LoVo (cell line): ENCODE measurements around the gene ZNF783.
"Not testable (repeated sequence)": the region's sequence is repeated elsewhere in the genome, so short reads cannot be mapped to it uniquely, and the experiment has no call there.

Experiments used
- DNase-seq: peaks from one replicate; pipeline ENCODE4 v3.0.0-alpha.2; 2016; ENCODE audit warnings: low spot score

The ZNF783 gene

DNA sequence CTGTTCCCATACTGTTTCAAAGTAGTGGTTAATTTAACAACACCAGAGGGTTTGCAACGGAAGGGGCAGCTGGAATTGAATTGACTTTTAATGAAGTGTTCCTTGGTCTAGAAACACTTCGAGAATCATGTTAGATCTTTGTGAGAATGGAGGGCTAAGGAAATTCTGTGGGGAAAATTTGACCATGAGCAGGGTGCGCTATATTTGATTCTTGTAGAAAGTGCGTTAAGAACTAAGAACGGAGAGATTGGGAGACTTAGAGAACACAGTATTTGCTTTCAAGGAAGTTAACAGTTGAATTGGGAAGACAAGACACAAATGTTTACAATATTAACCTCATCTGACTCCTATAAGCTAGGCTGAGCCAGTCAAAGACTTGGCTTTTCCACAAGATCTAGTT lies 21.4 kb upstream of the ZNF783 start:
- no peak for DNase-seq

DNA sequence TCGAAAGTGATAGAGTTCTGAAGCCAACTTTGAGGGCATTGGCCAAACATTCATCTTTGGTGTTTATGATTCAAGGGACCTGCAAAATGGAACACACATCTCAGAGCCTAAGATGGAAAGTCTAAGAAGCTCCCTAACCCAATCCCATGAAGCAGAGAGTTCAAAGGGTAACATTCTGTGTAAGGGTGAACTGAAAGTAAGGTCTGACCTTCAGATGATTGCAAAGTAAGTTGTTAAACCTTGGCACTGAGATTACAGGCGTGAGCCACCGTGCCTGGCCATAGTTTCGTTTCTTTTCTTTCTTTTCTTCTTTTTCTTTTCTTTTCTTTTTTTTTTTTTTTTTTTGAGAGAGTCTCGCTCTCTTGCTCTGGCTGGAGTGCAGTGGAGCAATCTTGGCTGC lies 20.3 kb upstream of the ZNF783 start:
- DNase-seq = no peak

DNA sequence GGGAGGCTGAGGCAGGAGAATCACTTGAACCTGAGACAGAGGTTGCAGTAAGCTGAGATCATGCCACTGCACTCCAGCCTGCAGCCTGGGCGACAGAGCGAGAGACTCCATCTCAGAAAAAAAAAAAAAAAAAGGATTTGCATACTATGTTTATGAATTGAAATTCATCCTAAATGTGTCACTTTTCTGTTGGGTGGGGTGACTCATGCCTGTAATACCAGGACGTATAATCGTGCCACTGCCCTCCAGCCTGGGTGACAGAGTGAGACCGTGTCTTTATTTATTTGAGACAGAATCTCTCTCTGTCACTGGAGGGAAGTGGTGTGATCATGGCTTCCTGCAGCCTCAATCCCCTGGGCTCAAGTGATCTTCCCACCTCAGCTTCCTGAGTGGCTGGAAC lies 16.8 kb upstream of the ZNF783 start:
- no peak for DNase-seq

DNA sequence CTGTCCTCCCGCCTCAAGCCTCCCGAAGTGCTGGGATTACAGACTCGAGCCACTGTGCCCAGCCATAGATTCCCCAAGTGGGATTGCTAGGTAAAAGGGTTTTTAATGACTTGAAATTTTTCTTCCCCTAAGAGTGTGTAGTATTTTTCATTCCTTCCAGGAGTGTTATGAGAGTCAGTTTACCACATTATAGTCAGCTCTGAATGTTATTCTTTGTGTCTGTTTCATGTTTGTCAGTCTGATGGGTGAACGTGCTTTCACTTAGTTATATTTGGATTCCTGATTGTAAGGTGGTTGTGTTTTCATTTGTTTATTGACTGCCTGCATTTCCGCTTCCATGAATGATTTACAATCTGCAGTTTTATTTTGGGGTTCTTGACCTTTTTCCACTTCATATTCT lies 16.3 kb upstream of the ZNF783 start:
- DNase-seq = no peak

DNA sequence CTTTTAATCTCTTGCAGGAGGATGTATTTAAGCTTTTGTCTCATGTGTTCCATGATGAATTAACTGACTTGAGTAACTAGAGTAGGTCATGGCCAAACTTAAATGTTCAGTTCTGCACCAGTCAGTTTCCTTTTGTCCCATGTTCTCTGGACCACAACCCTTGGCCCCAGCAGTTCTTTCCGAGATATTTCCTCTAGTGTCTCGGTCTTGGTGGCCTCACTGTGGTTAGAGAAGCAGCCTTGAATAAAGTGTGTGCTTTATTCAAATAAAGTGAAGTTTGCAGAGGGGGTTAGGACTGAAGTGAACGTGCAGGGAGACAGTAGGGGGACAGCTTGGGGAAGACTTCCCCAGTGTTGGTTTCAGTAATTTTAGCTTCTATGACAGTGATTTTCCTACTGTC lies 13.2 kb upstream of the ZNF783 start:
- DNase-seq = no peak

GRCh38 chr7:149250151-149250550 lies 11.8 kb upstream of the ZNF783 start:
- DNase-seq = not testable (repeated sequence)

- not testable (repeated sequence) for DNase-seq
Measured at GRCh38 chr7:149251518-149251917, 10.5 kb upstream of the ZNF783 start.

DNA sequence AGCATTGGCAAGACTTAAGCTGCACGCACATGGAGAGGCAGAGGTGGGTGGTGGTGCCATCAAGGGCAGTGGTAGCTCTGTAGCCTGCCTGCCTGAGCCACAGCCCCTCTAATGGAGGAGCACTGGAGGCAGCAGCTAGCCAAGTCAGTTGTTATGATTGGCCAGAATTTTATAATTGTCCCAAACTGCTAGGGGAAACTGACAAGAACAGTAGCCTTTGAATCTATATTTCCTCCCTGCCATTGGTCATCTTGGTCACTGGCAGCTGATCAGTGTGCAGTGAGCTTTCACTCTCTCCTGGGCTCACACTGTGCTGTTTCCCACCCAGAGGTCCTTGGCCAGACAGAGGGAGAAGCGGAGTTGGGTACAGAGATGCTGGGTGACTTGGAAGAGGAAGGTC lies 9.6 kb upstream of the ZNF783 start:
- no peak for DNase-seq

- no peak for DNase-seq
Measured at GRCh38 chr7:149253665-149254064, 8.3 kb upstream of the ZNF783 start.

DNA sequence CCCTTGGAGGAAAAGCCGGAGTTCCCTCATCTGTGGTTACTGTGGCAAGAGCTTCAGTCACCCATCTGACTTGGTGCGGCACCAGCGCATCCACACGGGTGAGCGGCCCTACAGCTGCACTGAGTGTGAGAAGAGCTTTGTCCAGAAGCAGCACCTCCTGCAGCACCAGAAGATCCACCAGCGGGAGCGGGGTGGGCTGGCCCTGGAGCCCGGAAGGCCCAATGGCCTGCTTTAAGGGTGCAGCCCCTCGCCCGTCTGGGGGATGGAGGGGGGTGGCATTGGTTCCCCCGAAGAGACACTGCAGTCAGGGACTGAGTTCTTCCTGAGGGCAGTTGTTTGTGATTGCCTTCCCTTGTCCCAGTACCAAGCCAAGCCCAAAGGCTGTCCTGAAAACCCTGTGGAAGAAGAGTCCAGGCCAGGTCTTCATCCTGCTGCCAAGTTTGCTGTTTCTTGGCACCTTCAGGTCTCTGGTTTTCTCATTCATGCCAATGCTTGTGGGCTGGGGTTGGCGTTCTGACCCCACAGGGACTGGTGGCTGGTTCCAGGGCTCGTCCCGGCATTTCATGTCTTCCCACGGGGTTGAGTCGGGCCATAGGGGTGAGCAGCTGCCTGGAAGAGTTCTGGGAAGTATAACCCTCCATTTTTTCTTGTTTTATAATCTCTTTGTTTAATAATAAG lies 7.7 kb upstream of the ZNF783 start:
- no peak for DNase-seq

DNA sequence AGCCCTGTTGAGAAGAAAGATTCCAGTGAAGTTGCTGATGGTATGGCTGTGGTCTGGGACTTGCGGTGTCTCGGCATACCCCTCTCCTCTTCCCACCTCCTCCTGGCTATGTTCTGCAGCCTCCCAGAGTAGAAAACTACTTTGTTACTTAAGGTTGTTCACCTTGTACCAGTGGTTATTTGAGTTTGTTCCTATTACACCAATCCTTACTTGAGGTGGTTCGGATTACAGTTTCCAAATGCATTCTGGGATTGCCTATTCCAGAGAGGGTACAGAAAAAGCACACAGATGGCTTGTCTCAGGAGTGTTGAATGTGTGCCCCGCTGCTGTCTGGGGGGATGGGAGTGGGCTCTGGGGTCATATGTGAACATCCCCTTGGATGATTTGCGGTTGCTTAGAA lies 6.8 kb upstream of the ZNF783 start:
- DNase-seq = no peak

- no peak for DNase-seq
Measured at GRCh38 chr7:149256568-149256967, 5.4 kb upstream of the ZNF783 start.

DNA sequence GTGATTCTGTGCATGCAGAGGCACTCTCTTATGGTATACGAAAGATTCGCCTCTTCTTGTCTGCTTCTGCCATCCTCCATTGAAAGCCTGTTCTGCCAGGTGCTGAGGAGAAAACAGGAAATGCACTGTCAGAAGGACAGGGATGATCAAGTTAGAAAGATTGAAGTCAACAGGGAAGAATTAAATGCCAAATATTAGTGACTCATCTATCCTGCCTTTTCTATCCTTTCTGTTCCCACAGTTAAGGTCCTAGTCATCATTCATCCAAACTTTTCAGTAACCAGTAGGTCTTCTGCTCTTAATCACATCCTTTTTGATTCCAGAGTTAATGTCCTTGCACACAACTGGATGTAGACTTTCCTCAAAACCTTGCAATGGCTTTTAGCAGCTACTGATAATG lies 4.8 kb upstream of the ZNF783 start:
- DNase-seq = no peak

GRCh38 chr7:149261316-149261828 lies 624 bp upstream of the ZNF783 start:
- peak; percentile 14 for DNase-seq

DNA sequence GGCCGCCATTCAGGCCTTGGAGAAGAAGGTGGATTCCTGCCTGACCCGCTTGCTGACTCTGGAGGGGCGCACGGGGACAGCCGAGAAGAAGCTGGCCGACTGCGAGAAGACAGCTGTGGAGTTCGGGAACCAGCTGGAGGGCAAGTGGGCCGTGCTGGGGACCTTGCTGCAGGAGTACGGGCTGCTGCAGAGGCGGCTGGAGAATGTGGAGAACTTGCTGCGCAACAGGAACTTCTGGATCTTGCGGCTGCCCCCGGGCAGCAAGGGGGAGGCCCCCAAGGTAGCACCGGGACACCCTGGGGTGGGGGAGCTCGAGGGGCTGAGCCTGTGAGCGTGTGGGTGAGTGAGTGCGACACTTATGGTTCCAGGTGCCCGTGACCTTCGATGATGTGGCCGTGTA lies 4.5 kb downstream of the ZNF783 start:
- no peak for DNase-seq

- DNase-seq = no peak
Measured at GRCh38 chr7:149267733-149268132, 5.7 kb downstream of the ZNF783 start.

DNA sequence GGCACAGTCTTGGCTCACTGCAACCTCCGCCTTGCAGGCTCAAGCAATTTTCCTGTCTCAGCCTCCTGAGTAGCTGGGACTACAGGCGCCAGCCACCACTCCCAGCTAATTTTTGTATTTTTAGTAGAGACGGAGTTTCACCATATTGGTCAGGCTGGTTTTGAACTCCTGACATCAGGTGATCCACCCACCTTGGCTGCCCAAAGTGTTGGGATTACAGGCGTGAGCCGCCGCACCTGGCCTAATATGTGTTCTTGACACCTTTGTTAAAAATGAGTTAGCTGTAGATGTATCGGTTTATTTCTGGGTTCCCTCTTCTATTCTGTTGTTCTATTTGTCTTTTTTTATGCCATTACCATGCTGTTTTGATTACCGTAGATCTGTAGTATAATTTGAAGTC lies 12.4 kb downstream of the ZNF783 start:
- not testable (repeated sequence) for DNase-seq

DNA sequence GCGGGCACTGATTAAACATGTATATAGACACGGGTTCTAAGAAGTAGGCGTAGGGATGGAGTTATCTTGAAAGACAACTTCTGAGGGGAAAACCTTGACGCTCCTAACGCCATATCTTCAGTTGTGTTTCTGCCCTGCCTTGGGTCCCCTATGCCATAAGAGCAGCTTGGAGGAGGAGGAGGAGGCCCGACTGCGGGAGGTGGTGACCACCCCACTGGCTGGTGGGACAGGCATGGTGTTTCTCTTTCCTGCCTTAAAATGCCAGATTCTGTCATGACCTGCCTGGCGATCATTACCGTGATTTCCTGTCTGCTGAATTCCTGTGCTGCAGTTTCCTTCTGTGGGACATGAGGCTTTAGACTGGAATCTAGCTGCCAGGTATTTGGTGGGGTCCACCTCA lies 15.9 kb downstream of the ZNF783 start:
- DNase-seq = no peak

DNA sequence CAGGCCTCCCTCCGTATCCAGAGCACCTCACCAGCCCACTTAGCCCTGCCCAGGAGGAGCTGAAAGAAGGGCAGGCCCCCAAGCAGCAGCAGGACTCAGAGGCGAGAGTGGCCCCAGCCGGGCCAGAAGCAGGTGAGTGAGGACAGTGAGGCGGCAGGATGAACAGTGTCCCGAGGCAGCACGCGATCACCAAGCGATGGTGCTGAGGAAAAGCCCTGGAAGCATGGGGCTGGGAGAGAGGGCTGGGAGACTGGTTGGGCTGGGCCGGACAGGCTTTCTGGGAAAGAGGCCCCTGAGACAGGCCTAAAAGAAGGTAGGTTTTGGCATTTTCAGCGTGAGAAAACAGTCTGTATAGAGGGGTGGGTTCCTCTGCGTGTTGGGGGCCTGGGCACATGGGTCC lies 16.4 kb downstream of the ZNF783 start:
- no peak for DNase-seq

GRCh38 chr7:149279111-149279743 lies 17.2 kb downstream of the ZNF783 start:
- no peak for DNase-seq

DNA sequence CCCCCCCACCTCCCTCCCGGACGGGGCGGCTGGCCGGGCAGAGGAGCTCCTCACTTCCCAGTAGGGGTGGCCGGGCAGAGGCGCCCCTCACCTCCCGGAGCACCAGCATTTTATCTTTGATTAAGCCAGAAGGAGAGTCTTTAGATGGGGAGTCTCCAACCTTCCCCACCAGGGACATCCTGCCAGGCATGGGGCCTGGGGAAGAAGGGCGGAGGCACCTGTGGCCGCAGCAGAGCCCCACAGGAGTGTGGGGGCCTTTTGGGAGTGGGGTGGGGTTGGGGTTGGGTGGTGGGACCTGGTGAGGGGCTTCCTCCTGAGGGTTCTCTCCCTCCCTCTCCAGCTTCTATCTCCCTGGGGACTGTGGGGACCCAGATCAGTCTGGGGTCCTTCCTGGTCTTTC lies 18.2 kb downstream of the ZNF783 start:
- DNase-seq = no peak

GRCh38 chr7:149280661-149281507 lies 18.9 kb downstream of the ZNF783 start:
- no peak for DNase-seq
